CD4-positive, alpha-beta T cell treated with Interleukin-15 for 1 hour (primary cell): ENCODE measurements around the gene PDE6D.

Experiments
- DNase-seq: peaks from one replicate; pipeline ENCODE4 v3.0.0-alpha.2; 2020

Gene PDE6D

GRCh38 chr2:231780909-231781797 lies at the start of gene PDE6D:
Gene PDE6D (minus strand): TSS chr2:231781282. CDS start chr2:231781114, 168 bp downstream.
- DNase-seq = peak; percentile 93

GRCh38 chr2:231821908-231822307 lies 40.8 kb upstream of the PDE6D start:
- DNase-seq = no peak

- DNase-seq = no peak
Observed at GRCh38 chr2:231820786-231821303, 39.8 kb upstream of the PDE6D start.

GRCh38 chr2:231819447-231820042 lies 38.5 kb upstream of the PDE6D start:
- no peak for DNase-seq

GRCh38 chr2:231816327-231817026 lies 35.4 kb upstream of the PDE6D start:
- DNase-seq = no peak

- no peak for DNase-seq
Observed at GRCh38 chr2:231810905-231811304, 29.8 kb upstream of the PDE6D start.

GRCh38 chr2:231807020-231807419 lies 25.9 kb upstream of the PDE6D start:
- no peak for DNase-seq

- DNase-seq = no peak
Observed at GRCh38 chr2:231803501-231804138, 22.5 kb upstream of the PDE6D start.

GRCh38 chr2:231800493-231801091 lies 19.5 kb upstream of the PDE6D start:
- no peak for DNase-seq

GRCh38 chr2:231795525-231796327 lies 14.6 kb upstream of the PDE6D start:
- no peak for DNase-seq

- no peak for DNase-seq
Observed at GRCh38 chr2:231794383-231794782, 13.3 kb upstream of the PDE6D start.

- DNase-seq = no peak
Observed at GRCh38 chr2:231791107-231791506, 10.0 kb upstream of the PDE6D start.

GRCh38 chr2:231786917-231787292 lies 5.8 kb upstream of the PDE6D start:
- no peak for DNase-seq

GRCh38 chr2:231786177-231786916 lies 5.3 kb upstream of the PDE6D start, which contains the start of gene COPS7B:
Gene COPS7B (plus strand): TSS chr2:231786445. CDS start chr2:231788571, 2,126 bp downstream.
- peak; percentile 72 for DNase-seq

- DNase-seq = no peak
Observed at GRCh38 chr2:231785822-231786176, 4.7 kb upstream of the PDE6D start.

- DNase-seq = no peak
Observed at GRCh38 chr2:231785413-231785812, 4.3 kb upstream of the PDE6D start.

GRCh38 chr2:231781798-231782726 lies 980 bp upstream of the PDE6D start:
- no peak for DNase-seq

GRCh38 chr2:231780123-231780908 lies 766 bp downstream of the PDE6D start:
- no peak for DNase-seq
